GM18526 (cell line): Measurements from ENCODE around the gene RAB6A.

Source experiments
- POLR2A ChIP-seq: IDR thresholded peaks from 3 replicates; pipeline ENCODE4 v1.6.1; 2011; ENCODE audit not compliant: insufficient read length; ENCODE audit errors: extremely low read depth

RAB6A gene

GRCh38 chr11:73760679-73761402 lies at the start of gene RAB6A:
Gene RAB6A, minus strand, starts transcription at chr11:73761074. Its CDS starts 439 bp downstream, at chr11:73760635.
- TF ChIP-seq POLR2A, result peak; percentile 81

GRCh38 chr11:73810637-73811036 lies 49.8 kb upstream of the RAB6A start:
- TF ChIP-seq POLR2A, result no peak

- no peak for TF ChIP-seq POLR2A
Measured at GRCh38 chr11:73808052-73808451, 47.2 kb upstream of the RAB6A start.

GRCh38 chr11:73804712-73805111 lies 43.8 kb upstream of the RAB6A start:
- TF ChIP-seq POLR2A, result no peak

GRCh38 chr11:73801136-73801535 lies 40.3 kb upstream of the RAB6A start:
- no peak for TF ChIP-seq POLR2A

- TF ChIP-seq POLR2A, result no peak
Measured at GRCh38 chr11:73800276-73800806, 39.5 kb upstream of the RAB6A start.

GRCh38 chr11:73797457-73797856 lies 36.6 kb upstream of the RAB6A start:
- no peak for TF ChIP-seq POLR2A

- no peak for TF ChIP-seq POLR2A
Measured at GRCh38 chr11:73795925-73796632, 35.2 kb upstream of the RAB6A start.

- no peak for TF ChIP-seq POLR2A
Measured at GRCh38 chr11:73792584-73792983, 31.7 kb upstream of the RAB6A start.

GRCh38 chr11:73789279-73789670 lies 28.4 kb upstream of the RAB6A start:
- no peak for TF ChIP-seq POLR2A

GRCh38 chr11:73787643-73788558 lies 27.0 kb upstream of the RAB6A start, which contains the start of gene MRPL48:
Gene MRPL48, plus strand, starts transcription at chr11:73787874. Its CDS starts 98 bp downstream, at chr11:73787972.
- peak; percentile 78 for TF ChIP-seq POLR2A

- TF ChIP-seq POLR2A, result no peak
Measured at GRCh38 chr11:73787051-73787642, 26.3 kb upstream of the RAB6A start.

- TF ChIP-seq POLR2A, result no peak
Measured at GRCh38 chr11:73784734-73785133, 23.9 kb upstream of the RAB6A start.

GRCh38 chr11:73784080-73784634 lies 23.3 kb upstream of the RAB6A start:
- TF ChIP-seq POLR2A, result no peak
